ENCODE measurements around the gene FOXL2.

The FOXL2 gene

GRCh38 chr3:138948371-138949001 lies 1.5 kb upstream of the FOXL2 start:
- no peaks in the 10 kb centered on the region for H3F3A ChIP-seq (ENCODE audit: low read depth)
- TF ChIP-seq CTCF (conservative IDR thresholded peaks at IDR 0.05; ENCODE audit: low read length) (no peak), EZH2phosphoT487 (IDR thresholded peaks at IDR 0.05; ENCODE audit: borderline replicate concordance) (no peak)
- no peaks in the 10 kb centered on the region for H3K36me3 ChIP-seq (ENCODE audit: insufficient read depth, low read length)
- no peaks in the 10 kb centered on the region for H3K9me2 ChIP-seq (replicated peaks; ENCODE audit: low read depth, low read length)
- H2AFZ ChIP-seq (ENCODE audit: low read length) = no peak overlapping the region
- no peaks in the 10 kb centered on the region for H4K20me1 ChIP-seq (ENCODE audit: insufficient read depth, low read length, poor library complexity, severe bottlenecking)
- H3K79me2 ChIP-seq (ENCODE audit: insufficient read depth, low read length) = no peaks in the 10 kb centered on the region
- H3K9ac ChIP-seq (ENCODE audit: low read depth, low read length, poor library complexity, severe bottlenecking) = no peak overlapping the region
- peaks cover 16% of the 10 kb centered on the region for H3K27me3 ChIP-seq (ENCODE audit: insufficient read depth, low read length, poor library complexity, severe bottlenecking)
- H3K4me3 ChIP-seq (ENCODE audit: low read length, poor library complexity, severe bottlenecking) = no peak overlapping the region
- no peaks in the 10 kb centered on the region for H3K9me3 ChIP-seq (ENCODE audit: insufficient read depth, low read depth, low read length)
- no peak overlapping the region for H3K4me2 ChIP-seq (ENCODE audit: low read depth, low read length, poor library complexity, severe bottlenecking)
- peaks cover 7% of the 10 kb centered on the region for H3K4me1 ChIP-seq (ENCODE audit: insufficient read depth, low read length, poor library complexity, severe bottlenecking)

DNA sequence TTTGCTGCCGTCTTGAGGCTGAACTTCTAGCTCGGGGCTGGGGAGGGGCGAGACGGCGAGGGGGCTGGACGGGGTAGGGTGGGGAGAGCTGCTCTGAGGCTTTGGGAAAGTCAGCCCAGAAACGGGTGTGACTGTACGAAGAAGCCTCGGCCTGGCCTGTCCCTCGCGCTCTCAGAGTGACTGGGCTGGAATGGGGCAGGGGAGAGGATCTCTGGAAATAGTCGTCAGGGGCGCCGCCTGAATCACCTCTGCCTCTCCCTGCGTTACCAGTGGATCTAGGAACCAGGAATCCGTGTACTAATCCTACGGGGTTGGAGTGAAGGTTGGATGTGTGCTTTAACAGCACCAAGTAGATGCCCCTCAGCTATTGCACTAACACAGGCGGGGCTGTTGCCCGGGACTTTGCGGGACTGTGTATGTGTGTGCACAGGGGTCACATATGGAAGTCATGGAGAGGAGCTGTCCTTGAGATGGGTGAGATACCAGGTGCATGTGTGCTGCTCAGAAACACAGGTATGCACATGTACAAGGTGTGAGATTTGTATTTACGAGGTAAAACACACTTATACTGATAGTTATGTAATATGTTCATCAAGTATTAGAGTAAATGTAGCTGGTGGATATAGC lies 671 bp upstream of the FOXL2 start:
- no peak overlapping the region for H2AFZ ChIP-seq (ENCODE audit: low read length)
- no peaks in the 10 kb centered on the region for H4K20me1 ChIP-seq (ENCODE audit: insufficient read depth, low read length, poor library complexity, severe bottlenecking)
- H3K4me1 ChIP-seq (ENCODE audit: insufficient read depth, low read length, poor library complexity, severe bottlenecking) = peaks cover 7% of the 10 kb centered on the region
- H3K9me3 ChIP-seq (ENCODE audit: insufficient read depth, low read depth, low read length) = no peaks in the 10 kb centered on the region
- H3K36me3 ChIP-seq (ENCODE audit: insufficient read depth, low read length) = no peaks in the 10 kb centered on the region
- peaks cover 16% of the 10 kb centered on the region for H3K27me3 ChIP-seq (ENCODE audit: insufficient read depth, low read length, poor library complexity, severe bottlenecking)
- H3K9me2 ChIP-seq (replicated peaks; ENCODE audit: low read depth, low read length) = no peaks in the 10 kb centered on the region
- H3K4me2 ChIP-seq (ENCODE audit: low read depth, low read length, poor library complexity, severe bottlenecking) = no peak overlapping the region
- H3K9ac ChIP-seq (ENCODE audit: low read depth, low read length, poor library complexity, severe bottlenecking) = no peak overlapping the region
- no peak overlapping the region for H3K4me3 ChIP-seq (ENCODE audit: low read length, poor library complexity, severe bottlenecking)
- no peaks in the 10 kb centered on the region for H3K79me2 ChIP-seq (ENCODE audit: insufficient read depth, low read length)
- H3F3A ChIP-seq (ENCODE audit: low read depth) = no peaks in the 10 kb centered on the region
- TF ChIP-seq CTCF (conservative IDR thresholded peaks at IDR 0.05; ENCODE audit: low read length) (no peak), EZH2phosphoT487 (IDR thresholded peaks at IDR 0.05; ENCODE audit: borderline replicate concordance) (no peak)

- H3K27me3 ChIP-seq (ENCODE audit: insufficient read depth, low read length, poor library complexity, severe bottlenecking) = peaks cover 16% of the 10 kb centered on the region
- no peaks in the 10 kb centered on the region for H3K9me2 ChIP-seq (replicated peaks; ENCODE audit: low read depth, low read length)
- H3K4me3 ChIP-seq (ENCODE audit: low read length, poor library complexity, severe bottlenecking) = no peak overlapping the region
- no peaks in the 10 kb centered on the region for H3K9me3 ChIP-seq (ENCODE audit: insufficient read depth, low read depth, low read length)
- peaks cover 3% of the 10 kb centered on the region for H3K4me1 ChIP-seq (ENCODE audit: insufficient read depth, low read length, poor library complexity, severe bottlenecking)
- no peaks in the 10 kb centered on the region for H4K20me1 ChIP-seq (ENCODE audit: insufficient read depth, low read length, poor library complexity, severe bottlenecking)
- H3K79me2 ChIP-seq (ENCODE audit: insufficient read depth, low read length) = no peaks in the 10 kb centered on the region
- H3F3A ChIP-seq (ENCODE audit: low read depth) = no peaks in the 10 kb centered on the region
- H3K9ac ChIP-seq (ENCODE audit: low read depth, low read length, poor library complexity, severe bottlenecking) = no peak overlapping the region
- no peak overlapping the region for H2AFZ ChIP-seq (ENCODE audit: low read length)
- H3K4me2 ChIP-seq (ENCODE audit: low read depth, low read length, poor library complexity, severe bottlenecking) = no peak overlapping the region
- TF ChIP-seq CTCF (conservative IDR thresholded peaks at IDR 0.05; ENCODE audit: low read length) (no peak), EZH2phosphoT487 (IDR thresholded peaks at IDR 0.05; ENCODE audit: borderline replicate concordance) (no peak)
- no peaks in the 10 kb centered on the region for H3K36me3 ChIP-seq (ENCODE audit: insufficient read depth, low read length)
Measured at GRCh38 chr3:138945709-138946662, 951 bp downstream of the FOXL2 start.
